ENCODE measurements around the gene ADCYAP1.
A peak's percentile ranks its signal among the peaks of the same experiment; 100 is the strongest.

DNA sequence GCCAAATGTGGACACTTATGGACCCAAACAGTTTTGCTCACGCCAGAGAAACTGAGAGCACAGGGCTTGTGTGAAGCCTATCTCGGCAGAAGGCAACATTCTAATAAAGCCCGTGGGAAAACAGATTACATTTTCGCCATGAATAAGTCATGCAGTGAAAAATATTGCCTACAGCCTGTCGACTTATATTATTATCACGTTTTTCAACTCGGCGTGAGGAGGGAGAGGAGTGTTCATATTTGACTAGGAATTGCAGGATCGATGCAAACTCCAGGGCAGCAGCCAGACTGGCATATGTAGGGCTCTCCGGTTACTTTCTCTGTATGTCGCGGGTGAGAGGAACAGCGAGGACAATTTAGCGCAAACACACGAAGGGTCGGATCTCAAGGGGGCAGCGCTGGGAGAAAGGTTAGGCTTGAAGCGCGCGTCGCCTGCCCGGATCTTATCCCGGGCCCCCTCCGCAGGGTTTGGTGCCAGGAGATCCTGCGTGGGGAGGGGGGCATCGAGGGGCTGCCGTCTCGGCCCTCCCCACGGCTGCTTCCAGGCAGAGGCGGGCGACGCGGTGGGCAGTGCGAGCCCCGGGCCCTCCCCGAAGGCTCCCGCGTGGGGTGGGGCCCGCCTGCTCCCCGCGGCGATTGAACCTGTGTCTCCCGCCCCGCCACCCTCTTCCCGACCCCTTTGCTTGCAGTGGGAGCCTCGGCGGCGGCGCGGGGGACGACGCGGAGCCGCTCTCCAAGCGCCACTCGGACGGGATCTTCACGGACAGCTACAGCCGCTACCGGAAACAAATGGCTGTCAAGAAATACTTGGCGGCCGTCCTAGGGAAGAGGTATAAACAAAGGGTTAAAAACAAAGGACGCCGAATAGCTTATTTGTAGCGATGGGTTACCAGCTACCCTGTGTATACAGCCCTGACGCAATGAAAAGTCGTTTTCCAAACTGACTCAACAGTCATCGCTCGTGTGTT lies 4.4 kb downstream of the ADCYAP1 start:
- TF ChIP-seq EZH2phosphoT487 (IDR thresholded peaks at IDR 0.05; ENCODE audit: insufficient read depth, low read depth) (0 out of 2 replicates have a peak, but pooled peaks have one; percentile 31), EZH2 (IDR thresholded peaks at IDR 0.05; ENCODE audit: insufficient read depth, poor library complexity, severe bottlenecking) (no peak)
